Dermis blood vessel endothelial cell (primary cell): Measurements from ENCODE around the gene SLBP. TPM values are rescaled to one million over a fixed set of nuclear protein-coding genes. Genes with fewer than 3 reads are reported as not detected.

Source experiments
- DNase-seq: peaks from one replicate; pipeline ENCODE4 v3.0.0; 2010
- total RNA-seq: library from RNA; depleted of rRNA; stranded (reverse); fragments of >200 nt; gene quantifications from 2 replicates; pipeline ENCODE4 v1.2.3, GENCODE V29; 2014

Gene SLBP
- total RNA-seq, 1 donor from 2014 or later = 62.8 TPM

- no peak for DNase-seq
Measured at GRCh38 chr4:1648962-1649361, 63.2 kb downstream of the SLBP start.

GRCh38 chr4:1647432-1647831, 64.7 kb downstream of the SLBP start:
- no peak for DNase-seq

GRCh38 chr4:1646690-1647089, 65.4 kb downstream of the SLBP start:
- DNase-seq = no peak

- no peak for DNase-seq
Measured at GRCh38 chr4:1644891-1645657, 67.0 kb downstream of the SLBP start.

DNA sequence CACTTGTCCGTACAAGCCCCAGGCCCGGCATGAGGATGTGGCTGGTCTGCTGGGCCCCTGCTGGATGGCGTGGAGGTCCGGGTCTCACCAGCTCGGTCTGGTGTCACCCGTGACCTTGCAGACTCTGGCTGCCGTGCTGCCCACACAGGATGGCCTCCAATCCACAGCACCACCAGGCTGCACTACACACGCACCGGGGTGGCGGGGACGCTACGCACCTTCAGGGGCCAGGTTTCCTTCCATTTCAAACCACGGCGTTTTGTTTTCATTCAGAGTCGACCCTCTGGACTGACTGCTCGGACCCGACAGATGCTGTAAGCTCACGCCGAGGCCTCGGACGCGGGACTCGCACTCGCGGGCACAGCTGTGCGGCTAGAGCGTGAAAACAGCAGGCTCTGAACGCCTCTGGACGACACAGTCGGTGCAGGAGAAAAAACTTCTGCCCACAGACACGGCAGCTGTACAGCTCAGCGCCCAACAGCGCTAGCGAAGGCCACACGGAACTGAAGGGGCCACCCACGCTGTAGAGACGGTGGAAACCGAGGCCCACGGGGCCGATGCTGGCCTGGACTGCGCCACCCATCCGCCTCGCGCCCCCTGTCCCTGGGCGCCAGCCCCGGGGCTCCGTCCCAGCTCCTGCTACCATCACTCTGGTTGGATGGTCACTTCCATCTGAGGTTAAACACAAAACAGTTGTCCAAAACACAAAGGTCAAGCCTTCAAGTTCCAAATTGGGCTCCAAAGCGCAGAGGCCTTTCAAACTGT, 68.0 kb downstream of the SLBP start:
- no peak for DNase-seq

Other genes with a start within 250 kb of the SLBP start
- gene FAM53A, start 28.0 kb downstream of the SLBP start, total RNA-seq = 1.1 and 2.4 TPM in 2 replicates
- gene TMEM129, start 9.0 kb upstream of the SLBP start, total RNA-seq = 34.7 and 44.8 TPM in 2 replicates
- 13.4 and 34.2 TPM in 2 replicates for gene TACC3, start 9.2 kb upstream of the SLBP start, total RNA-seq
- gene FGFR3, start 81.0 kb upstream of the SLBP start, total RNA-seq = 1.1 and 1.4 TPM in 2 replicates
- 90.0 and 95.8 TPM in 2 replicates for gene LETM1, start 143.8 kb upstream of the SLBP start, total RNA-seq
- 66.0 and 102 TPM in 2 replicates for gene NSD2, start 159.1 kb upstream of the SLBP start, total RNA-seq